Measurements from ENCODE around the gene TEKTIP1. TPM values are rescaled to one million over a fixed set of nuclear protein-coding genes. Genes with fewer than 3 reads are reported as not detected.
"Not testable (repeated sequence)": the region's sequence is repeated elsewhere in the genome, so short reads cannot be mapped to it uniquely, and the experiment has no call there.

Gene TEKTIP1
- total RNA-seq, 4 donors from 2014 or later = 1.4 TPM; not detected in 3

- DNase-seq (ENCODE audit: low spot score) (no peak), ATAC-seq (ENCODE audit: low FRiP score) (no peak)
- no peak for TF ChIP-seq CTCF (IDR thresholded peaks at IDR 0.05)
Observed at GRCh38 chr19:3555653-3556422, 16.9 kb downstream of the TEKTIP1 start.

- no peak for TF ChIP-seq CTCF (IDR thresholded peaks at IDR 0.05)
- ATAC-seq (ENCODE audit: low FRiP score) = no peak
Observed at GRCh38 chr19:3556423-3556977, 17.5 kb downstream of the TEKTIP1 start.

GRCh38 chr19:3556978-3557460 lies 18.0 kb downstream of the TEKTIP1 start:
- no peak for DNase-seq (ENCODE audit: low spot score)
- peak; percentile 56 for ATAC-seq (ENCODE audit: low FRiP score)
- no peak for TF ChIP-seq CTCF (IDR thresholded peaks at IDR 0.05)

More at GRCh38 chr19:3556423-3556977, 17.5 kb downstream of the TEKTIP1 start:
- DNase-seq (ENCODE audit: low spot score) = no peak

- ATAC-seq (ENCODE audit: low FRiP score) (peak; percentile 97), DNase-seq (ENCODE audit: low spot score) (peak; percentile 66)
- no peak for TF ChIP-seq CTCF (IDR thresholded peaks at IDR 0.05)
Observed at GRCh38 chr19:3557461-3558248, 18.7 kb downstream of the TEKTIP1 start, which contains the start of gene MFSD12. TSS of gene MFSD12 (minus strand) at chr19:3557586. CDS start at chr19:3557403, 183 bp downstream.

- ATAC-seq (ENCODE audit: low FRiP score) = no peak
- DNase-seq (ENCODE audit: low spot score) = no peak
- TF ChIP-seq CTCF (IDR thresholded peaks at IDR 0.05) = no peak
Observed at GRCh38 chr19:3563709-3564524, 24.9 kb downstream of the TEKTIP1 start.

GRCh38 chr19:3565139-3565538 lies 26.2 kb downstream of the TEKTIP1 start:
- DNase-seq (ENCODE audit: low spot score) = no peak
- TF ChIP-seq CTCF (IDR thresholded peaks at IDR 0.05) = no peak
- ATAC-seq (ENCODE audit: low FRiP score) = no peak

- DNase-seq (ENCODE audit: low spot score); ATAC-seq (ENCODE audit: low FRiP score): not testable (repeated sequence)
Observed at GRCh38 chr19:3570042-3570441, 31.1 kb downstream of the TEKTIP1 start.
